Jurkat, Clone E6-1 (cell line): ENCODE results near the gene ADH1C.

Experiments
- DNase-seq: peaks from one replicate; pipeline ENCODE4 v3.0.0-alpha.2; 2011; ENCODE audit warnings: low read depth, low spot score
- H3K4me3 ChIP-seq: 2 replicates; pipeline ENCODE4 v1.5.1; 2011; ENCODE audit warnings: mild to moderate bottlenecking, low read length, control low read depth, moderate library complexity

ADH1C gene

GRCh38 chr4:99315839-99316238 is 36.7 kb downstream of the ADH1C start:
- no peak for DNase-seq
- no peak overlapping the region for H3K4me3 ChIP-seq

GRCh38 chr4:99314211-99314610 is 38.3 kb downstream of the ADH1C start:
- no peak for DNase-seq
- H3K4me3 ChIP-seq = no peak overlapping the region

GRCh38 chr4:99310389-99310788 is 42.2 kb downstream of the ADH1C start:
- no peak for DNase-seq
- H3K4me3 ChIP-seq = no peak overlapping the region

- H3K4me3 ChIP-seq = no peak overlapping the region
- no peak for DNase-seq
Observed at GRCh38 chr4:99305638-99306400, 46.7 kb downstream of the ADH1C start.

GRCh38 chr4:99301376-99302164 is 51.0 kb downstream of the ADH1C start:
- DNase-seq = no peak
- no peak overlapping the region for H3K4me3 ChIP-seq

GRCh38 chr4:99300934-99301333 is 51.6 kb downstream of the ADH1C start:
- no peak for DNase-seq
- H3K4me3 ChIP-seq = no peak overlapping the region

- DNase-seq = no peak
- H3K4me3 ChIP-seq = no peak overlapping the region
Observed at GRCh38 chr4:99293357-99293756, 59.2 kb downstream of the ADH1C start.

- no peak for DNase-seq
- no peak within 1 kb of the TSS for H3K4me3 ChIP-seq
Observed at GRCh38 chr4:99290848-99291786, 61.4 kb downstream of the ADH1C start, which contains the start of gene ADH1A. Gene ADH1A, minus strand, starts transcription at chr4:99290985. Its CDS starts 71 bp downstream, at chr4:99290914.
